HG03135 (cell line): ENCODE results near the gene MILR1.
A peak's percentile ranks its signal among the peaks of the same experiment; 100 is the strongest.
"Not testable (repeated sequence)": the region's sequence is repeated elsewhere in the genome, so short reads cannot be mapped to it uniquely, and the experiment has no call there.

Experiments used
- ATAC-seq: cut with Tn5 transposase; IDR thresholded peaks from one replicate; pipeline ENCODE4 v1.9.1; 2021; ENCODE audit warnings: mild to moderate bottlenecking, moderate library complexity; ENCODE audit not compliant: unreplicated experiment

MILR1 gene

GRCh38 chr17:64426596-64426995 lies 22.3 kb upstream of the MILR1 start:
- no peak for ATAC-seq

GRCh38 chr17:64428406-64428805 lies 20.5 kb upstream of the MILR1 start:
- no peak for ATAC-seq

GRCh38 chr17:64430036-64430435 lies 18.9 kb upstream of the MILR1 start:
- ATAC-seq = not testable (repeated sequence)

- ATAC-seq = no peak
These were observed 17.4 kb upstream of the MILR1 start for GRCh38 chr17:64431534-64431933.

- no peak for ATAC-seq
These were observed 10.9 kb upstream of the MILR1 start for GRCh38 chr17:64437944-64438525.

GRCh38 chr17:64439521-64439920 lies 9.4 kb upstream of the MILR1 start:
- ATAC-seq = not testable (repeated sequence)

- ATAC-seq = no peak
These were observed 9.0 kb upstream of the MILR1 start for GRCh38 chr17:64439956-64440355.

GRCh38 chr17:64441772-64442540 lies 7.0 kb upstream of the MILR1 start:
- ATAC-seq = no peak

GRCh38 chr17:64442541-64442971 lies 6.4 kb upstream of the MILR1 start:
- no peak for ATAC-seq

GRCh38 chr17:64443086-64443760 lies 5.7 kb upstream of the MILR1 start:
- no peak for ATAC-seq

GRCh38 chr17:64447526-64447925 lies 1.4 kb upstream of the MILR1 start:
- no peak for ATAC-seq

GRCh38 chr17:64449545-64449944 lies 630 bp downstream of the MILR1 start:
- no peak for ATAC-seq

GRCh38 chr17:64455993-64456885 lies 7.3 kb downstream of the MILR1 start:
- ATAC-seq = peak; percentile 54

GRCh38 chr17:64457156-64457555 lies 8.2 kb downstream of the MILR1 start:
- no peak for ATAC-seq

GRCh38 chr17:64458756-64459155 lies 9.8 kb downstream of the MILR1 start:
- ATAC-seq = no peak

- no peak for ATAC-seq
These were observed 10.4 kb downstream of the MILR1 start for GRCh38 chr17:64459284-64459747.

GRCh38 chr17:64459818-64460217 lies 10.9 kb downstream of the MILR1 start:
- not testable (repeated sequence) for ATAC-seq

GRCh38 chr17:64460955-64461354 lies 12.0 kb downstream of the MILR1 start:
- no peak for ATAC-seq

GRCh38 chr17:64461788-64462187 lies 12.9 kb downstream of the MILR1 start:
- no peak for ATAC-seq

- ATAC-seq = no peak
These were observed 17.3 kb downstream of the MILR1 start for GRCh38 chr17:64466019-64466735.
